Measurements from ENCODE around the gene ZPBP2. TPM values are rescaled to one million over a fixed set of nuclear protein-coding genes. Genes with fewer than 3 reads are reported as not detected.

The ZPBP2 gene
- total RNA-seq, 2 donors from 2014 or later, result 0.37 TPM; not detected in 1

- peak overlapping the region; percentile 97 for H3K27ac Mint-ChIP-seq
Measured at GRCh38 chr17:39923836-39924690, 56.1 kb downstream of the ZPBP2 start.

GRCh38 chr17:39924691-39925055 is 56.7 kb downstream of the ZPBP2 start:
- Mint-ChIP-seq H3K27ac (peak overlapping the region; percentile 97), H3K4me1 (peaks cover 51% of the 10 kb centered on the region), H3K36me3 (ENCODE audit: low read depth) (peaks cover 7% of the 10 kb centered on the region)

More at GRCh38 chr17:39923836-39924690, 56.1 kb downstream of the ZPBP2 start:
- ATAC-seq (no peak), DNase-seq (no peak)
- H3K27me3 Mint-ChIP-seq, result no peaks in the 10 kb centered on the region
- peak overlapping the region; percentile 94 for H3K4me3 Mint-ChIP-seq
- H3K9me3 ChIP-seq (ENCODE audit: control insufficient read depth, low read length, poor library complexity, severe bottlenecking), result no peaks in the 10 kb centered on the region
- H3K4me1 Mint-ChIP-seq, result peaks cover 51% of the 10 kb centered on the region
- H3K36me3 Mint-ChIP-seq (ENCODE audit: low read depth), result peaks cover 7% of the 10 kb centered on the region

GRCh38 chr17:39925282-39926134 is 57.5 kb downstream of the ZPBP2 start:
- Mint-ChIP-seq H3K4me3 (peak overlapping the region; percentile 94), H3K36me3 (ENCODE audit: low read depth) (peaks cover 7% of the 10 kb centered on the region), H3K4me1 (peaks cover 47% of the 10 kb centered on the region), H3K27ac (peak overlapping the region; percentile 97), H3K27me3 (no peaks in the 10 kb centered on the region)
- ATAC-seq (no peak), DNase-seq (no peak)
- H3K9me3 ChIP-seq (ENCODE audit: control insufficient read depth, low read length, poor library complexity, severe bottlenecking), result no peaks in the 10 kb centered on the region

More at GRCh38 chr17:39924691-39925055, 56.7 kb downstream of the ZPBP2 start:
- DNase-seq, result no peak
- Mint-ChIP-seq H3K4me3 (peak overlapping the region; percentile 94), H3K27me3 (no peaks in the 10 kb centered on the region)
- ATAC-seq, result no peak
- H3K9me3 ChIP-seq (ENCODE audit: control insufficient read depth, low read length, poor library complexity, severe bottlenecking), result no peaks in the 10 kb centered on the region

- peak in 1 of 3 donors; percentile 36 for DNase-seq
- H3K4me1 Mint-ChIP-seq, result peaks cover 43% of the 10 kb centered on the region
- peak overlapping the region; percentile 97 for H3K27ac Mint-ChIP-seq
- peaks cover 7% of the 10 kb centered on the region for H3K36me3 Mint-ChIP-seq (ENCODE audit: low read depth)
- H3K27me3 Mint-ChIP-seq, result no peaks in the 10 kb centered on the region
- H3K9me3 ChIP-seq (ENCODE audit: control insufficient read depth, low read length, poor library complexity, severe bottlenecking), result no peaks in the 10 kb centered on the region
- H3K4me3 Mint-ChIP-seq, result peak overlapping the region; percentile 94
- peak; percentile 72 for ATAC-seq
Measured at GRCh38 chr17:39926135-39926587, 58.2 kb downstream of the ZPBP2 start.

GRCh38 chr17:39926588-39927100 is 58.6 kb downstream of the ZPBP2 start:
- no peaks in the 10 kb centered on the region for H3K9me3 ChIP-seq (ENCODE audit: control insufficient read depth, low read length, poor library complexity, severe bottlenecking)
- peaks cover 7% of the 10 kb centered on the region for H3K36me3 Mint-ChIP-seq (ENCODE audit: low read depth)
- no peaks in the 10 kb centered on the region for H3K27me3 Mint-ChIP-seq
- ATAC-seq (peak; percentile 71), DNase-seq (peak; percentile 31 to 37 (median 36))
- H3K27ac Mint-ChIP-seq, result peak overlapping the region; percentile 97
- H3K4me1 Mint-ChIP-seq, result peaks cover 38% of the 10 kb centered on the region
- H3K4me3 Mint-ChIP-seq, result peak overlapping the region; percentile 94

Other genes starting within 250 kb of the ZPBP2 start
- under 1 TPM; 0.22 to 0.42 TPM for gene PPP1R1B, start 241.2 kb upstream of the ZPBP2 start, total RNA-seq
- gene STARD3, start 231.1 kb upstream of the ZPBP2 start, total RNA-seq, result 10 to 100 TPM; 60.9 to 67.2 TPM
- 1 to 10 TPM; 1.5 to 3.1 TPM for gene TCAP, start 202.9 kb upstream of the ZPBP2 start, total RNA-seq
- not detected for gene PNMT, start 199.7 kb upstream of the ZPBP2 start, total RNA-seq
- 10 to 100 TPM; 28.8 to 31.3 TPM for gene PGAP3, start 180.1 kb upstream of the ZPBP2 start, total RNA-seq
- gene ERBB2, start 168.1 kb upstream of the ZPBP2 start, total RNA-seq, result 1 to 10 TPM; 1.3 to 3.5 TPM
- 10 to 100 TPM; 36.9 to 41.8 TPM for gene MIEN1, start 137.7 kb upstream of the ZPBP2 start, total RNA-seq
- not detected for gene GRB7, start 130.3 kb upstream of the ZPBP2 start, total RNA-seq
- gene IKZF3, start 3.9 kb upstream of the ZPBP2 start, total RNA-seq, result 100 to 1,000 TPM; 106 to 113 TPM
- gene GSDMB, start 50.4 kb downstream of the ZPBP2 start, total RNA-seq, result 10 to 100 TPM; 17.2 to 28.6 TPM
- 10 to 100 TPM; 76.0 to 88.9 TPM for gene ORMDL3, start 59.4 kb downstream of the ZPBP2 start, total RNA-seq
- gene LRRC3C, start 59.5 kb downstream of the ZPBP2 start, total RNA-seq, result not detected
- under 1 TPM in 1 of 2 donors, not detected in 1; 0.26 TPM for gene GSDMA, start 94.8 kb downstream of the ZPBP2 start, total RNA-seq
- gene PSMD3, start 112.6 kb downstream of the ZPBP2 start, total RNA-seq, result 10 to 100 TPM; 51.8 to 63.9 TPM
- gene CSF3, start 147.2 kb downstream of the ZPBP2 start, total RNA-seq, result not detected
- gene MED24, start 186.2 kb downstream of the ZPBP2 start, total RNA-seq, result 10 to 100 TPM; 73.7 to 77.5 TPM
- gene THRA, start 194.8 kb downstream of the ZPBP2 start, total RNA-seq, result 10 to 100 TPM; 29.8 to 32.2 TPM
- gene NR1D1, start 232.4 kb downstream of the ZPBP2 start, total RNA-seq, result 100 to 1,000 TPM; 102 to 145 TPM

Measured in T-helper 17 cell (primary cell).